Astrocyte of the spinal cord (primary cell): Measurements from ENCODE around the gene FIBP.

Experiments used
- DNase-seq: peaks from one replicate; pipeline ENCODE4 v3.0.0; 2011; ENCODE audit warnings: low read depth, low spot score
- H3K4me3 ChIP-seq: 2 replicates; pipeline ENCODE4 v1.5.1; 2011; ENCODE audit warnings: low read depth, mild to moderate bottlenecking, low read length, moderate library complexity
- in situ Hi-C: cut with HindIII; loops from 2 replicates; pipeline ENCODE4 v1.10.0; 2017; ENCODE audit warnings: low sequenced_read_pairs
- TF ChIP-seq, protein P1 (sequence below): IDR thresholded peaks from 2 replicates; pipeline ENCODE4 v1.5.1; 2012; ENCODE audit warnings: low read depth, mild to moderate bottlenecking, low read length, inconsistent platforms

Gene FIBP

DNA sequence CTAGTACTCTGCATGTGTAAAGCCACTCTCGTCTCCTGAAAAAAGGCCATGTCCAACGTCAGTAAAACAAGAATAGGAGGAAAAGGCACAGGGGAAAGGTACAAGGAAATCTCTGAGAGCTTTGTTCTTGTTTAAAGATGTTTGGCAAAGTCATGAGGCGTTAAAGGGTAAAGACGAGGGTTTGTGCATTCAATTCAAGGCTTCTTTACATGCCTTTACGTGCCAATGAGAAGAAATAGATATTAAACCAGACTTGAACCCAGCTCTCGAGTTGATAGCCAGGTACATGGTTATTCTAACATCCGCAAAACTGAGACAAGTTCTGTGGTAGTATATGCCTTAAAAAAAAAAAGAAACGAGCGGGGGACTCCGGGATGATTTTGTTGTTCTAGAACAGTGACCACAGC is 29.6 kb downstream of the FIBP start:
- in situ Hi-C loops, result no loop called here
- peak; percentile 50 for DNase-seq
- peak overlapping the region; percentile 95 for H3K4me3 ChIP-seq
- TF ChIP-seq, protein P1, sequence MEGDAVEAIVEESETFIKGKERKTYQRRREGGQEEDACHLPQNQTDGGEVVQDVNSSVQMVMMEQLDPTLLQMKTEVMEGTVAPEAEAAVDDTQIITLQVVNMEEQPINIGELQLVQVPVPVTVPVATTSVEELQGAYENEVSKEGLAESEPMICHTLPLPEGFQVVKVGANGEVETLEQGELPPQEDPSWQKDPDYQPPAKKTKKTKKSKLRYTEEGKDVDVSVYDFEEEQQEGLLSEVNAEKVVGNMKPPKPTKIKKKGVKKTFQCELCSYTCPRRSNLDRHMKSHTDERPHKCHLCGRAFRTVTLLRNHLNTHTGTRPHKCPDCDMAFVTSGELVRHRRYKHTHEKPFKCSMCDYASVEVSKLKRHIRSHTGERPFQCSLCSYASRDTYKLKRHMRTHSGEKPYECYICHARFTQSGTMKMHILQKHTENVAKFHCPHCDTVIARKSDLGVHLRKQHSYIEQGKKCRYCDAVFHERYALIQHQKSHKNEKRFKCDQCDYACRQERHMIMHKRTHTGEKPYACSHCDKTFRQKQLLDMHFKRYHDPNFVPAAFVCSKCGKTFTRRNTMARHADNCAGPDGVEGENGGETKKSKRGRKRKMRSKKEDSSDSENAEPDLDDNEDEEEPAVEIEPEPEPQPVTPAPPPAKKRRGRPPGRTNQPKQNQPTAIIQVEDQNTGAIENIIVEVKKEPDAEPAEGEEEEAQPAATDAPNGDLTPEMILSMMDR, result no peak

DNA sequence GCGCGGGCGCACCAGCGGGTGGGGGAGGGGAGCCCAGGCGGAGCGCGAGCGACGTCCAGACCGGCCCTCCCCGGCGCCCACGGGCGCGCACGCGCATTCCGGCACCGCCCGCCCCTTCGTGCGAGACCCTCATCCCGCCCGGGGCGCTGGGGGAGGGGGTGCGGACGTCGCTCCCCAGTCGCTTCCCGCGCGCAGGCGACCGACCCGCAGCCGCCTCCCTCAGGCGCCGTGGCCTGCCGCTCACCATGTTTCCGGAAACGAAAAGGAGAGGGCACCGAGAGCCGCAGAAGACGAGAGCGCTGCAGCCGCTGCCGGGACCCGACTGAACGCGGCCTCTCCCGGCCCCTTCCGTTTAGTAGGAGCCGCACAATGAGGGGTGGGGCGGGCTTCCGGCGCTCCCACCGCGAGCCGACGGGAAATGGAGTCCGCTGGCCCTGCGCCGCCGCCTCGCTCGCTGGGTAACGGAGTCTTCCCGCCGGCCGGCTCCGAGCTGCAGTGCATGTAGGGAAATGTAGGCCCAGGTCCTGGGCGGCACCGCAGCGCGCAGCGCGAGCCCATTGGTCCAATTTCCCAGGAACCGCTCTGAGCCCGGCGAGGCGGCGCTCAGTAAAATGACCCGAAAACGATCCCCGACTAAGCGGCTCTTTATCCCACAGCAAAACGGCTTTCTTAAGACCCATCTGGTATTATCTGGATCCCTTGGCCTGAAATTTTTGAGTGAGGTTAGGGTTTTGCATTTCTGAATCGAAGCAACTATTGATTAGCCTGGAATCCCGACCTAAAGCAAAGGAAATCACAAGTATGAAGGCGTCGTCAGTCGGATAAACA is 30.2 kb downstream of the FIBP start, which contains the start of gene CFL1:
CFL1 (minus strand) TSS at position 328 of the 828 bp plus-strand sequence; CDS start at position 247, 81 bp downstream.
- peak within 1 kb of the TSS; percentile 95 for H3K4me3 ChIP-seq
- in situ Hi-C loops, result no loop called here
- peak; percentile 99 for DNase-seq
- TF ChIP-seq, protein P1, result no peak

DNA sequence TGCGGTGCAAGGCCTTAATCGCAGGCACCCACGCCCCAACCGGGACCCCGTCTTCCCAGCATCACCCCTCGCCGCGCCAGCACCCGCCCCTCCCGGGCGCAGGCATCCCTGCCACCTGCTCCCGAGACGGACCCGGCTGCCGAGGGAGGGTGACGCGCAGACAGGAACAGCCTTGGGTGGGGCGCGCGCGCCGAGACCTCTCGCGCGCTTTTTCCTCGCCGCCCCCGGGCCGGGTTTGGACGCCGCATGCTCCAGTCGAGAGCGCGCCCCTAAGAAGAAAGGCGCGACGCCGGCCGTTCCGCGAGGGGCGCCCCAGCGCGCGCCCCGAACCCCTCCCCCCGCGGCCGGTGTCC is 30.8 kb downstream of the FIBP start:
- DNase-seq, result no peak
- peak overlapping the region; percentile 77 for H3K4me3 ChIP-seq
- TF ChIP-seq, protein P1, result no peak
- in situ Hi-C loops, result no loop called here

DNA sequence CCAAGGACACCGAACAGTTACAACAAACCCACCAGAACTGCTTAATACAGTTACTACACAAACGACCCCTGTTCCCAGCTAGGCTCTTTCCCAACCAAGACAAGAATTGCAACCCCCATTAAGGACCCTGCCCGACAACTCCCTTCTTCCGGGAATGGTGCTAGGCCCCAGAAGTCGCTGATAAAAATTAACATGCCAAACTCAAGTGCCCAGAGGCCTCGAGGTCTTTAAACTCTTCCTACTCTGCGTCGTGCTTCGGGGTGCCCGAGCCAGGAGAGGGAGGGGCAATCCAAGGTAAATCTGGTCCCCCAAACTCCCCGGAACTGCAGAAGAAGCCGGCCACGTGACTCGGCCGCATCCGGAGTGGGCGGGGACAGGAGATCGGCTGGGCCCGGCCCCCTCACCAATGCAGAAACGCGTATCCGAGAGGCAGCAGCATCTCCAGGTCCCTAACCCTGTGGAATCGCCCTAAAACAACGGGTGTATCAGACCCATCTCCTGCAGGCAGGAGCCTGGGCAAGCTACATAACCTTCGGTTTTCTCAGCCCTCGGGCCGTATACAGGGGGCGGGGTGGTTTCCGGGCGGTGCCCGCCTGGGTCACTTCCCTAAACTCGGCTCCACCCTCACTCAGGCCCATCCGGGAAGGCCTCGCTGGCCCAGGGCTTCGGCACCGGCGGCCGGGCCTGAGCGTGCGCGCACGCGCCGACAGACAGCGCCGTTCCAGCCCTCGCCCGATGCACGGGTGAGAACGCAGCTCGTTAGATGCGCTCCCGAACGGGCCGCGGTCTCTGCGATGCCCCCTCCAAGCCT is 31.4 kb downstream of the FIBP start:
- TF ChIP-seq, protein P1, result no peak
- peak overlapping the region; percentile 77 for H3K4me3 ChIP-seq
- in situ Hi-C loops, result no loop called here
- peak; percentile 68 for DNase-seq

DNA sequence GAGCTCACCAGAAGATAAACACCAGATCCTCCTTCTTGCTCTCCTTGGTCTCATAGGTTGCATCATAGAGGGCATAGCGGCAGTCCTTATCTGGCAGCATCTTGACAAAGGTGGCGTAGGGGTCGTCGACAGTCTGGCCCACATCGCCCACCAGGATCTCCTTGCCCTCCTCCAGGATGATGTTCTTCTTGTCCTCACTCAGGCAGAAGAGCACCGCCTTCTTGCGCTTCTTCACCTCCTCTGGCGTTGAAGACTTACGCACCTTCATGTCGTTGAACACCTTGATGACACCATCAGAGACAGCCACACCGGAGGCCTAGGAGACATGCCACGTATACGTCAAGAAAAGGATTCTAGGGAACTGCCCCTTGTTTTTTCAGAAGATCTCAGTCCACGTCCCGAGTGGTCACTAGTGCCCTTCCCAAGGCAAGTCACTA is 32.3 kb downstream of the FIBP start:
- H3K4me3 ChIP-seq, result peak overlapping the region; percentile 77
- no peak for DNase-seq
- TF ChIP-seq, protein P1, result no peak
- in situ Hi-C loops, result no loop called here

DNA sequence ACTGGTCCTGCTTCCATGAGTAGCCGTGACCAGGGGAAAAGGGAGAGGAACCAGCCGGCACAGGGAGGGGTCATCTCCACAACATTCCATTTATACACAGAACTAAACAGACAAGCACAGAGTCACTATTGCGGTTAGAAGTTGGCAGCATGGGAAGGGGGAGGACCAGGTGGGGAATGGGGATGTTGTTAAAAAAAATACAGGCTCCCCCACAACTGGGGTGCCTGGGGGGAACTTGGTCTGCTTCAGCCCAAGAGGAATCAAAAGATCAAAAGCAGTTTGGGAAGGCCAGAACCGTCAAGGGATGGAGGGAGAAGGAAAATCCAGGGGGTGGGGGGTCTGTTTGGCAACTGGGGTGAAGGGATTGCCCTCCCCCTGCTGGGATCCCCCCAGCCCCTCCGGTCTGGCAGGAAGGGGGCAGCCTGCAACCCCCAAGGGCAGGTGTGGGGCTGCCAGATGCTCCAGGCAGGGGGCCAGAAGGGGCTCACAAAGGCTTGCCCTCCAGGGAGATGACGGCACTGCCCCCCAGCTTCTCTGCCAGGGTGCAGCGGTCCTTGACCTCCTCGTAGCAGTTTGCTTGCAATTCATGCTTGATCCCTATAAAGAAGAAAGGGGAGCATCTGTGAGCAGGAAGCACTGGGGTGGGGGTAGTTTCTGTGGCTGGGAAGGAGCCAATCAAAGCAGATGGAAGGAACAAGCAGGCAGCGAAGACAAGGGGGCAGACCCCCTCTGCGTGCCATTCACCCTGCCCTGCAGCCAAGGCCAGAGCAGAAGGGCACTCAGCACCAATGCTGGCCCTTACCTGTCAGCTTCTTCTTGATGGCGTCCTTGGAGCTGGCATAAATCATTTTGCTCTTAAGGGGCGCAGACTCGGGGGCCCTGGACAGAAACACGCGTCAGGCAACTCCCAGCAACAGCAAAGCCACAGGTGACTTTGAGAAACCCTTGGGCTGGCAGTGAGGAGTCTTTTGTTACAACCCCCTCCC is 33.1 kb downstream of the FIBP start:
- no peak overlapping the region for H3K4me3 ChIP-seq
- no peak for DNase-seq
- TF ChIP-seq, protein P1, result no peak
- in situ Hi-C loops, result no loop called here
